Endothelial cell of hepatic sinusoid (primary cell): ENCODE measurements around the gene PBX1.

Source experiments
- in situ Hi-C: cut with HindIII; loops from 2 replicates; pipeline ENCODE4 v1.10.0; 2017; ENCODE audit warnings: low sequenced_read_pairs

Gene PBX1

GRCh38 chr1:164611754-164612642, 53.0 kb downstream of the PBX1 start:
- in situ Hi-C loops, result no loop called here

DNA sequence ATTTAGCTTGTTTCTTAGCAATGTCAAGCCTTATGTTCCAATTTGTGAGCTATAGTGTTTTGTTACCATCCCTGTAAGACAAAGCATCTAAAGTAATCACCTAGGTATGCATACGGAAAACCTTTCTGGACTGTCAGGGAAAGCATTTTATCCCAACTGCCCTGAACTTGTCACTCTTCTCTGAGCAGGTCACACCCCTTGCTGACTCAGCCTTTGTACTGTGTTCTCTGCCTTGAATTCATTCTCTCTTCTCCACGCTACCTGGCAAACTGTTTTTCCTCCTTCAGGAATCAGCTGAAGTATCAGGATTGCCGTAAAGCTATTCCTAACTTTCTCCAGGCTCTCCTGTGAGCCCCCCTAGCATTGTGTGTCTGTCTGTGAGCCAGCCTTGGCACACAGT, 54.2 kb downstream of the PBX1 start:
- in situ Hi-C loops, result no loop called here

- in situ Hi-C loops, result no loop called here
Observed at GRCh38 chr1:164614316-164614715, 55.3 kb downstream of the PBX1 start.

DNA sequence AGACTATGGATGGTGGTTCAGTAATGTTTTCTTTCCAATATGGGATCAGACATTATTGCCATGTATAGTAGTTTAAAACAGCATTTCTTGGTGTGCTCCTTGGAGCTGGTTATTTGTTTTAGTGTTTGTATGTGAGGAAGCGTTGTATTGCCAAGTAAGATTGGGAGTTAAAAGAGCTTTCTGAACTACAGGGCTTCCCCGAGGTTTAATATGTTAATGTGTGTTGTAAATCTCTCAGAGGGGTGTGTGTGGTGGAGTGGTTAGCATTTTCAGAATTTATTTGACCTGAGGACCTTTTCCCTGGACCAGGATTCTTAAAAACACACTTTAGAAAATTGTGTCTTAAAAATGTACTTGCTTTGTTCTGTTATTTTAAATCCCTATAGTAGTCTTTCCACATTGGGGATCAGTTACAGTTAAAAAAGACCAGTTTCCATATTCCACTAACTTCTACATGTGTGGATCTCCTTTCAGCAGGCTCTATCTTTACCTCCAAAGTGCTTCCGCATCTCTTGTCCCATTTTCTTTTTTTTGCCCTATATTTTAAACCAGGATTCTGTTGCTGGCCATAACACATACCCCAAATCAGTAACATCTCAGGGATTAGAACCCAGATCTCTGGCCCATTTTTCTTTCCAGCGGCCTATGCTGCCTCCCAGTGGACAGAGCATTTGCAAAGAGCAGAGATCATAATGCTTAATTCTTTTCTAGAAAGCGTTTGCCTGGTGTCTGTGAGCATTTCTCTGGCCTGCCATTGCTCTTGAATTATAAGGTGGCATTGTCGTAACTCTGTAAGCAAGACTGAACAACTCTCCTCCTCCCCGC, 58.6 kb downstream of the PBX1 start:
- in situ Hi-C loops, result no loop called here

DNA sequence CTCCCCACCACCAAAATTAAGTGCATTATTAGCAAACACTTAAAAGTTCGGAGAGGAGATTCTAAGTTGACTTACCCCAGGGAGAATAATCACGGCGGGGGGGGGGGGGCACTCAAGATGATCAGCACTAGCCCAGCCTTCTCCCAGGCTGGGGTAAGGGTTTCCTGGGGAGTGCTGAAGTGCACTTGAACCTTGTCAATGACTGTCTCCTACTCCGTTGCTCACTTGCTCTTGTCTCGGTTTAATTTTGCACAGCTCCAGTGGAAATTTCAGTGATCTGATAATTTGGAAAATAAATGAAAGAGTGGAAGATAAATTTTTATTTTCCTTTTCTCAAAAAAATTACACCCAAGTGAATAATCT, 59.2 kb downstream of the PBX1 start:
- in situ Hi-C loops, result no loop called here

DNA sequence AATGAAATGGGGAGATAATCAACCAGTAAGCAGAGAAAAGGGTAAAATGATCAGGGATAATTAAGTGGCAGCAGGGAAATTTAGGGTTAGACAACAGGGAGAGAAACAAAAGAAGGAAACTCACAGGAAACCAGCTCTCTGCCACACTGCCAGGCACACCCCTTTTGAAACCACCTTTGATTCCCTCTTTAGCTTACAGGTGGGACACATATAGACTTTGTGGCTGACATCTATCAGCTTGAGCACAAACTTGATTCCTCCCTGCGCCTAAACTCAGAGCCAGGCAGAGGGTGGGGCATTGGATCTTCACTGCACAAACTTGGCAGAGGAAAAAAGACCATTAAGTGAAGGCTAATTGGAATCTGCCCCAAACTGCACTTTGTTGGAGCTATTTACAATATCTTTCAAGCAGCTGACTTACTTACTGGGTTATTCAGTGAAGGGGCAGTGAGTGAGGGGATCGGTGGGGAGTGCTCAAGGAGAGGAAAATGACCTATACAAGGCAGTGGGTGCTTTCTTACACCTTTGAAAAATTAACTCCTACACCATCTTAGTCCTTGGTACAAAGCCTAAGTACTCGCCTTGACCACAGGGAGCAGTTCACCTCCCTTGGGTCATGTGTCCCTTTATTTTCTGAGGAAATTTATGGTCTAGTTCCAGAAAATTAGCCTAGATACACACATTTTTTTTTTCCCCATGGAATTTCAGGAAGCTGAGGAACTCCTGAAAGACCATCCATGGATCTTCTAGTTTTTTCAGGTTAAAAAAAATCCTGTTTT, 60.2 kb downstream of the PBX1 start:
- in situ Hi-C loops, result no loop called here

DNA sequence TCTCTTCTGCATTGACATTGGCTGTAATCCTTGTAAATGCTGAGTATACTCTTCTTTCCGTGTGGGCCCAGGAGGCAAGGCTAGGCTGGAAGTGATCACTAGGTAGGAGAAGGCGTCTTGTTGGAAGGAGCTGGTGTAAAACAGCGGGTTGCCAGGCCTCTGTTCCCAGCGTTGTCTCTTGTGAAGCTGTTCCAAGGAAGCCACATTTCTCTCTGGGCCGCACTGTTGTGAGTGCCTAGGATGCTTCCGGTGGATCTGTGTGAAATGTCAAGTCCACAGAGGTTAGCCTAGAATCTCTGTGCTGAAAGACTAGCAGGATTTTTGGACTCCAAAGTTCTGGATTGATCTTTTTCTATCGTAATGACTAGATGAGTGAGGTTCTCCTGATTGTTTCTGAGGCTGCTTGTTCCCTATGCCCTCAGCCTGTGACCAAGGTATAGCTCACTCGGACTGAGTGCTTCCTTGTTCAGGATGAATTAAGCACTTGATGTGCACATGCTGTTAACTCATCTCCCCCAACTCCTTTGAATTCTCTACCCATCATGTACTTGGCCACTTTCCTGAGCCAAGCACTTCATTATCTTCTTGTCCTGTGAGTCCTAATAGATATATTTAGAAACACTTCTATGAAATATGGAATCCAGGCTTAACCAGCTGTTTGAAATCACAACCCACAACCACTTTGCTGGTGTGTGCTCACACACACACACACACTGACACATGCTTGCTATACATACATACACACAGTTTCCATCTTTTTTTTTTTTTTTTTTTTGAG, 63.3 kb downstream of the PBX1 start:
- in situ Hi-C loops, result no loop called here

GRCh38 chr1:164623805-164624204, 64.8 kb downstream of the PBX1 start:
- in situ Hi-C loops, result no loop called here

DNA sequence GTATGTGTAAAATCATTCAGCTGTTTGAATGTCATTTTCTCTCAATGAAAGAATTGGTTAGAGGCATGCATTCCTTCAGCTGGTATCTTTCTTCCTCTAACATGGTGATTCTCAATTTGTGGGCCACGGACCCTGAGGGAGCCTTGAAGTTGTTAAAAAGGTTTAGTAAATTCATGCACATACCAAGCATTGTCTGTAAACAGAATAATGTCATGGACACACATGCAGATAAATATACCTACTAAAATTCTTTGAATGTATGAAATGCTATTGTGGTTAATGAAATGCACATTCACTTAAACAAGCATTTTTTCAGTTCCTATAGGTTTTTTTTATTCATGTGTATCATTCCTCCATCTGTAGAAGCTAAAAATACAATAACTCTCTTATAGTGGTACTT, 65.4 kb downstream of the PBX1 start:
- in situ Hi-C loops, result no loop called here

GRCh38 chr1:164625004-164625617, 66.1 kb downstream of the PBX1 start:
- in situ Hi-C loops, result no loop called here

DNA sequence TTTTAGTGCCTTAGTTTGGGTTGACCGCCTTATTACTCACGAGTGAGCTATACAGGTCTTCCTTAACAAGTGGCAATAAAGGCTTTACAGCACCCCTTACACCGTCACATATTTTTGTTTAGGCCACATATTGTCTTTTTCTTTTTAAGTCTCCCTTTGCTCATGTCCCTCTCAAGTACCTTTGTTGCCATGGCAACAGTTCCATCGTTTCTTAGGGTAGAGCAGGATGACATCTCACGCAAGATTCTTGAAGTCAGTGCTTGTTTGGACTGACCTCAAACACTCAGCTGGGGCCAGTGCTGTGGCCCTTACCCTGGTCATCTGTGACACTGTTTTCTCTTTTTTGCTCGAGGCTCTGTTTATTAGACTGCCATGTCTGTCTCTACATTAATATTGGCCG, 69.8 kb downstream of the PBX1 start:
- in situ Hi-C loops, result no loop called here

DNA sequence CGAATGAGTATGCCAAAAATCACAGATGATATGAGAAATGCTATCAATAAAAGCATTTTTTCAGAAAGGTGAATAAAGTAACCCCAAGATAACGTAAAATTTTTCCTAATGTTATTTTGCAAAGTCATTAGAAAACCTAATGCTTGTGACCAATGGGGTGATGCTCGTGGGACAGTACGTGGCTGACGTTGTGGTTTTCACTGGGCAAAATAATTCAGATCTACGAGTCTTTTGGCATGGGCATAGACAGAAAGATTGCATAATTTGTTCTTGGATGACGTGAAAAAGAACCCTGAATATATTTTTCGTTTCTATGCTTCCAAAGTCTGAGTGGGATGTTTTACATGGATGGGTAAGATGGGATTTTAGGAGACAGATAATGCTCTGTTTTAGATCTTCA, 71.0 kb downstream of the PBX1 start:
- in situ Hi-C loops, result no loop called here

DNA sequence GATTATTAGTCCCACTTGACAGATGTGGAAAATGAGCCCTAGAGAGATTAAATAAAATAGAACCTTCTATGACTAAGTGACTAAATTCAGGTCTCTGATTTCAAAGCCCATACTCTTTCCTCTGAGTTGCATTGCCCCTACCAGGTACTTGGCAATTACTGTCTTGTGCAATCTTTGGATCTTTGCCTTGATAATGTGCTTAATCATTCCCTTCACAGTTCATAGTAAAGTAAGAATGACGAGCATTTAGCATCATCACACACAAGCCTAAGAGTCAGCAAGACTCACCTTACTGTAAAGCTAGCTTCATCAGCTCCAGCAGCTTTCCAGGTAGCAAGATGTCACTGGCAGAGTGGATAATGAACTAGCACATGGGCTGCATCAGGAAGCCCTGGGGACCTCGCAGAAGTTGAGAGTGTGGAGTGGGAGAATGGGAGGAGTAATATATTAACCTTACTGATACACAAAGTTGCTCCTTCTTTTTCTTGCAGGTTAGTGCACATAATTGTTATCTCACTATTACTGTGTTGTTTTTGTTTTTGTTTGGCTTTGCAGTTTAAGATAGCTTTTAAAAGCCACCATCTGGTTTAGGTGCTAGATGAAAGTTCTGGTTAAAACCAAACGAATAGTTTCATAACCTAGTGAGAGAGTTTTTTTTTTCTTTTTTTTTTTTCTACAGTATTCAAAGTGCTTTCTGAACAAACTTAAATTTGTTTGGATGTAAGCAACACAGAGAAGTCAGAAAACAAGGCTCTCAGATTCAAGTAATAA, 71.8 kb downstream of the PBX1 start:
- in situ Hi-C loops, result no loop called here

- in situ Hi-C loops, result no loop called here
Observed at GRCh38 chr1:164631751-164632150, 72.8 kb downstream of the PBX1 start.

GRCh38 chr1:164633997-164634396, 75.0 kb downstream of the PBX1 start:
- in situ Hi-C loops, result no loop called here

- in situ Hi-C loops, result no loop called here
Observed at GRCh38 chr1:164635059-164635802, 76.2 kb downstream of the PBX1 start.

- in situ Hi-C loops, result no loop called here
Observed at GRCh38 chr1:164635803-164636731, 77.1 kb downstream of the PBX1 start.

- in situ Hi-C loops, result no loop called here
Observed at GRCh38 chr1:164636757-164637156, 77.8 kb downstream of the PBX1 start.
